Loucy (cell line): ENCODE measurements around the gene S100A12.

Source experiments
- H2AFZ ChIP-seq: fragments of 200-600 bp; sonication (generic); 2 replicates; pipeline ENCODE4 v1.6.0; 2016; ENCODE audit warnings: antibody characterized with exemption, mild to moderate bottlenecking, low read length, moderate library complexity
- H3F3A ChIP-seq: fragments of 200-600 bp; 2 replicates; pipeline ENCODE4 v1.6.0; 2016; ENCODE audit warnings: antibody characterized with exemption, low read depth, mild to moderate bottlenecking
- H3K27me3 ChIP-seq: fragments of 200-600 bp; sonication (generic); 2 replicates; pipeline ENCODE4 v1.6.1; 2014; ENCODE audit warnings: low read length, mild to moderate bottlenecking; ENCODE audit not compliant: insufficient read depth, poor library complexity, severe bottlenecking
- H3K36me3 ChIP-seq: fragments of 200-600 bp; sonication (generic); 2 replicates; pipeline ENCODE4 v1.6.1; 2016; ENCODE audit warnings: low read length; ENCODE audit not compliant: insufficient read depth
- H3K4me1 ChIP-seq: fragments of 200-600 bp; sonication (generic); 2 replicates; pipeline ENCODE4 v1.5.1; 2014; ENCODE audit warnings: low read length, mild to moderate bottlenecking; ENCODE audit not compliant: insufficient read depth, poor library complexity, severe bottlenecking
- H3K4me2 ChIP-seq: fragments of 200-600 bp; sonication (generic); 2 replicates; pipeline ENCODE4 v1.6.0; 2014; ENCODE audit warnings: antibody characterized with exemption, low read length, low read depth, mild to moderate bottlenecking; ENCODE audit not compliant: poor library complexity, severe bottlenecking
- H3K4me3 ChIP-seq: fragments of 200-600 bp; sonication (generic); 2 replicates; pipeline ENCODE4 v1.5.1; 2014; ENCODE audit warnings: low read length, mild to moderate bottlenecking, mixed read lengths; ENCODE audit not compliant: poor library complexity, severe bottlenecking
- H3K79me2 ChIP-seq: fragments of 200-600 bp; sonication (generic); 2 replicates; pipeline ENCODE4 v1.6.1; 2014; ENCODE audit warnings: low read length; ENCODE audit not compliant: insufficient read depth
- H3K9ac ChIP-seq: fragments of 200-600 bp; sonication (generic); 2 replicates; pipeline ENCODE4 v1.6.0; 2014; ENCODE audit warnings: mild to moderate bottlenecking, low read depth, low read length, moderate library complexity; ENCODE audit not compliant: poor library complexity, severe bottlenecking
- H3K9me2 ChIP-seq: fragments of 200-600 bp; sonication (generic); replicated peaks from 2 replicates; pipeline ENCODE4 v1.6.1; 2016; ENCODE audit warnings: low read depth, low read length, mixed read lengths
- H3K9me3 ChIP-seq: fragments of 200-600 bp; sonication (generic); 2 replicates; pipeline ENCODE4 v1.6.1; 2014; ENCODE audit warnings: mild to moderate bottlenecking, antibody characterized with exemption, low read length, low read depth; ENCODE audit not compliant: insufficient read depth
- H4K20me1 ChIP-seq: fragments of 200-600 bp; sonication (generic); 2 replicates; pipeline ENCODE4 v1.6.0; 2014; ENCODE audit warnings: antibody characterized with exemption, low read length, mild to moderate bottlenecking; ENCODE audit not compliant: insufficient read depth, poor library complexity, severe bottlenecking
- CTCF ChIP-seq: fragments of 200-600 bp; sonication (generic); conservative IDR thresholded peaks from 2 replicates; pipeline ENCODE4 v1.5.1; 2014; ENCODE audit warnings: mild to moderate bottlenecking, antibody characterized with exemption, low read length
- EZH2phosphoT487 ChIP-seq: fragments of 200-600 bp; IDR thresholded peaks from 2 replicates; pipeline ENCODE4 v1.6.1; 2018; ENCODE audit warnings: antibody characterized with exemption, mild to moderate bottlenecking, moderate library complexity, borderline replicate concordance

Gene S100A12

GRCh38 chr1:153396461-153396860, 21.0 kb upstream of the S100A12 start:
- Histone ChIP-seq H4K20me1 (no peaks in the 10 kb centered on the region), H3K4me2 (no peak overlapping the region), H3K9ac (no peak overlapping the region), H3K4me1 (no peaks in the 10 kb centered on the region), H2AFZ (no peak overlapping the region), H3F3A (no peaks in the 10 kb centered on the region), H3K27me3 (no peaks in the 10 kb centered on the region), H3K9me3 (no peaks in the 10 kb centered on the region), H3K4me3 (no peak overlapping the region), H3K36me3 (no peaks in the 10 kb centered on the region), H3K9me2 (no peaks in the 10 kb centered on the region), H3K79me2 (no peaks in the 10 kb centered on the region)
- TF ChIP-seq CTCF (no peak), EZH2phosphoT487 (no peak)

- no peaks in the 10 kb centered on the region for H3K9me3 ChIP-seq
- TF ChIP-seq EZH2phosphoT487 (no peak), CTCF (no peak)
- H3K9ac ChIP-seq: no peak overlapping the region
- no peaks in the 10 kb centered on the region for H3K79me2 ChIP-seq
- H3K9me2 ChIP-seq: no peaks in the 10 kb centered on the region
- H3K36me3 ChIP-seq: no peaks in the 10 kb centered on the region
- no peak overlapping the region for H2AFZ ChIP-seq
- H3K4me2 ChIP-seq: no peak overlapping the region
- no peaks in the 10 kb centered on the region for H3K4me1 ChIP-seq
- no peaks in the 10 kb centered on the region for H4K20me1 ChIP-seq
- no peaks in the 10 kb centered on the region for H3K27me3 ChIP-seq
- no peak overlapping the region for H3K4me3 ChIP-seq
- H3F3A ChIP-seq: no peaks in the 10 kb centered on the region
Observed at GRCh38 chr1:153395776-153396175, 20.4 kb upstream of the S100A12 start.

GRCh38 chr1:153395136-153395685, 19.8 kb upstream of the S100A12 start:
- H3K4me3 ChIP-seq: no peak overlapping the region
- no peaks in the 10 kb centered on the region for H3K9me3 ChIP-seq
- H3K27me3 ChIP-seq: no peaks in the 10 kb centered on the region
- no peak overlapping the region for H2AFZ ChIP-seq
- H4K20me1 ChIP-seq: no peaks in the 10 kb centered on the region
- no peaks in the 10 kb centered on the region for H3K9me2 ChIP-seq
- no peak overlapping the region for H3K9ac ChIP-seq
- no peaks in the 10 kb centered on the region for H3F3A ChIP-seq
- no peaks in the 10 kb centered on the region for H3K4me1 ChIP-seq
- TF ChIP-seq EZH2phosphoT487: no peak
- TF ChIP-seq CTCF: no peak
- H3K4me2 ChIP-seq: no peak overlapping the region
- no peaks in the 10 kb centered on the region for H3K36me3 ChIP-seq
- no peaks in the 10 kb centered on the region for H3K79me2 ChIP-seq
